ENCODE data around the gene HOXB4.

HOXB4 gene

DNA sequence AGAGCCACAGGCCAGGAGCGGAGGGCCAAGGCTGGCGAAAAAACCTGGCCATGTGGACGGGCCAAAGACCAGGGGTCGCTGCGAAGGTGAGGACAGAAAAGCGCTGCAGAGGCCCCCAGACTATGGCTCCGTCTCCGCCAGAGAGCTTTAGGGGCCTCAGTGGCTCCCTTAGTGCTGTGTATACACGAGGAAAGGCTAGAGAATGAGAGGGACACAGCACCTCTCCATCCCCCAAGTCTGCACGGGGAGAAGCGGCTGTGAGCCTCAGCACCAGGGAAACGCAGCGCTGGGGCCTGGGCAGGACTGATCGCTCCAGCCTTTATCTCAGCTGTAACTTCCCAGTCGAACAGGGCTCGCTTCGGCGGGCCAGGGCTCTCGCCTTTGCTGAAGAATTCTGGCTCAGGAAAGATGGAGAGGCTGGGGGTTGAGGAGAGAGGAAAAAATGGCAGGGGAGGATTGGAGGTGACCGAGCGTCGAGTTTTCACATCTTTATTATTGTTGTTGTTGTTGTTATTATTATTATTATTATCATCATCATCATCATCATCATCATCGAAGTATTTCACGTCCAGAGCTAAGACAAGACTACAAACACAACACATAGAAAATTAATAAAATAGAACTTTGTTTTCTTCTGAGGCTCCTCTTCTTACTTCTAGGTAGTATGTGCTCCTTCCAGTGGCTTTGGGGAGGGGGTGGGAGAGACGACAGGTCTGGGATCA, 17.3 kb upstream of the HOXB4 start:
- TF ChIP-seq JUND (IDR thresholded peaks at IDR 0.05; ENCODE audit: low read depth), result no peak
- no peak for DNase-seq (ENCODE audit: low read depth in 1 of 2, low spot score in 1 of 2)
- in situ Hi-C loops (cut with HindIII; ENCODE audit: low pct_unique_long_range_greater_than_20kb, low sequenced_read_pairs), result no loop called here

DNA sequence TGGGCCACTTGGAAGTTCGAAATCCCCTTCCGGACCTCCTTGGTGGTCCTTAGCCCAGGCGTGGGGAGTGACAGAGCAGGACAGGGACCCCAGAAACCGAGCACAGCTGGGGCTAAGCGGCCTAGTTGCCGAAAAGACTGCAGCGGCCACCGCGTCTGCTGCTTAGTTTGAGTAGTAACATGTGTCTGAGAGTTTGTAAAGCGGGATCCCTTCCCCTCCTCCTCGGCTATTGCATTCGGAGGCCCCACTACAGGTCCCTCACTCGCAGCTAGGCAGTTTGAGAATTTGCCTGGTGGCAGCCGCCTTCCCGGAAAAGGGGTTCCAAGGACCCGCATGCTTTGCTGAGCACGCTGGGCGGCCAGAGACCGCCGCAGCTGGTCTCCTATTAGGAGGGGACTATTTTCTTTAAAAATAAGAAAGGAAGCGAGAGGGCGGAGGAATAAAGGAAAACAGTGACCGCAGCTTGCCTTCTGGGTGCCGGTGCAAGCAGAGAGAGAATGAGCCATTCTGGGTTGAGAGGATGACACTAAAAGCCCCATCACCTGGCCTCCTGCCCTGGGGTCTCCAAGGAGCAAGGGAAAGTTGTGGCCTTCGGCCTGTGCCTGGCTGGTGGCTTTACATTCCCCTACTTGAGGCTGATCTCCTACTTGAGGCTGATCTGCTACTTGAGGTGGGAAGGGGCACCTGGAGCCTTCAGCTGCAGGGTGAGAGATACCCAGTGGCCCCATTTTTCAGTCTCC, 16.6 kb upstream of the HOXB4 start:
- DNase-seq (ENCODE audit: low read depth in 1 of 2, low spot score in 1 of 2), result no peak
- in situ Hi-C loops (cut with HindIII; ENCODE audit: low pct_unique_long_range_greater_than_20kb, low sequenced_read_pairs), result no loop called here
- no peak for TF ChIP-seq JUND (IDR thresholded peaks at IDR 0.05; ENCODE audit: low read depth)

DNA sequence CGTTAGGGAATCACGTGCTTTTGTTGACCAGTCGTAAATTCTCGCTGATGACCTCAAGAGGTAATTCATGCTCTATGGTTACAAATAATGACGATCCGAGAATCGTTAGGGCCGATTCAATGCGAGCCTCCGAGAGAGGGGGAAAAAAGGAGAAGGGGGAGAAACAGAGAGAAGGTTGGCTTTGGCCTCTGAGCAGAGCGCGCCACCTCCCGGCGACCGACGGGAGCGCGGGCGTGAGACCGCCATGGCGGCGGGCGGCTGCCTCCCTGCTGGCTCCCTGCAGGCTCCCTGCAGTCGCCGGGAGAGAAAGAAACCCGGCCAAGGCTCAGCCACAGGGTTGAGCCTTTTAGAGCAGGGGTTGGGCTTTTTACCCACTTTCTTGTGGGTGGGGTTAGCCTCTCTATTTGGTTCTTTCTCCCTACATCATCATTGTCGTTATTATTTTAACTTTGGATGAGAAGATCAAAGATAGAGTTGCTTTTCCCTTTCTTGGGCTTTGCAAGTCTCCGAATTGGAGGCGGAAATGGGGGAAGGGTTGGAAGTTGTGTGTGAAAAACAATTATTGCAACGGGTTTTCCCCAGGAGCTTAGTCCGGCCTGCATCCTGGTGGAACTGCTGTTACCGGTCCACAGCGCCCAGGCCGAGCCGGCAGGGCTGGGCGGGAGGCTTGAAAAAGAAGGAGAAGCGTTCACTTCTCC, 15.8 kb upstream of the HOXB4 start:
- DNase-seq (ENCODE audit: low read depth in 1 of 2, low spot score in 1 of 2), result peak; percentile 85 to 96
- in situ Hi-C loops (cut with HindIII; ENCODE audit: low pct_unique_long_range_greater_than_20kb, low sequenced_read_pairs), result no loop called here
- no peak for TF ChIP-seq JUND (IDR thresholded peaks at IDR 0.05; ENCODE audit: low read depth)

- TF ChIP-seq JUND (IDR thresholded peaks at IDR 0.05; ENCODE audit: low read depth), result no peak
- in situ Hi-C loops (cut with HindIII; ENCODE audit: low pct_unique_long_range_greater_than_20kb, low sequenced_read_pairs), result no loop called here
- DNase-seq (ENCODE audit: low read depth in 1 of 2, low spot score in 1 of 2), result peak in 1 of 2 experiments; percentile 47
Observed at GRCh38 chr17:48593126-48593829, 15.1 kb upstream of the HOXB4 start, which contains the start of gene HOXB5. TSS of gene HOXB5 (minus strand) at chr17:48593779. CDS start at chr17:48593682, 97 bp downstream.

- in situ Hi-C loops (cut with HindIII; ENCODE audit: low pct_unique_long_range_greater_than_20kb, low sequenced_read_pairs), result no loop called here
- DNase-seq (ENCODE audit: low read depth in 1 of 2, low spot score in 1 of 2), result no peak
- no peak for TF ChIP-seq JUND (IDR thresholded peaks at IDR 0.05; ENCODE audit: low read depth)
Observed at GRCh38 chr17:48592577-48592976, 14.4 kb upstream of the HOXB4 start.

DNA sequence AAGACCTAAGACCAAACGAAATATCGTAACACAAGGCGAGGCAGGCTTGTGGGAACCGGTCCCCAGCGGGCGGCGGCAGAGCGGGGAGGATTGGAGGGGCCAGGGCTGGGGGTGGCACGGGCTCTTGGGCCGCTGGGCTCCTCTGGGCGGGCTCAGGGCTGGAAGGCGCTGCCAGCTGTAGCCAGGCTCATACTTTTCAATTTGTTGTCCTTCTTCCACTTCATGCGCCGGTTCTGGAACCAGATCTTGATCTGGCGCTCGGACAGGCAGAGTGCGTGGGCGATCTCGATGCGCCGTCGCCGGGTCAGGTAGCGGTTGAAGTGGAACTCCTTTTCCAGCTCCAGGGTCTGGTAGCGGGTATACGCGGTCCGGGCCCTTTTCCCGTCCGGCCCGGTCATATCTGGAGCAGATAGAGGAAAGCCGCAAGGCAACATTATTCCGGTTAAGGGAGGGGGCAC, 13.9 kb upstream of the HOXB4 start:
- in situ Hi-C loops (cut with HindIII; ENCODE audit: low pct_unique_long_range_greater_than_20kb, low sequenced_read_pairs), result no loop called here
- TF ChIP-seq JUND (IDR thresholded peaks at IDR 0.05; ENCODE audit: low read depth), result no peak
- no peak for DNase-seq (ENCODE audit: low read depth in 1 of 2, low spot score in 1 of 2)

GRCh38 chr17:48591255-48592056, 13.3 kb upstream of the HOXB4 start:
- no peak for TF ChIP-seq JUND (IDR thresholded peaks at IDR 0.05; ENCODE audit: low read depth)
- in situ Hi-C loops (cut with HindIII; ENCODE audit: low pct_unique_long_range_greater_than_20kb, low sequenced_read_pairs), result no loop called here
- DNase-seq (ENCODE audit: low read depth in 1 of 2, low spot score in 1 of 2), result no peak

- DNase-seq (ENCODE audit: low read depth in 1 of 2, low spot score in 1 of 2), result no peak
- TF ChIP-seq JUND (IDR thresholded peaks at IDR 0.05; ENCODE audit: low read depth), result no peak
- in situ Hi-C loops (cut with HindIII; ENCODE audit: low pct_unique_long_range_greater_than_20kb, low sequenced_read_pairs), result no loop called here
Observed at GRCh38 chr17:48590607-48591161, 12.5 kb upstream of the HOXB4 start.

- in situ Hi-C loops (cut with HindIII; ENCODE audit: low pct_unique_long_range_greater_than_20kb, low sequenced_read_pairs), result no loop called here
- no peak for DNase-seq (ENCODE audit: low read depth in 1 of 2, low spot score in 1 of 2)
- no peak for TF ChIP-seq JUND (IDR thresholded peaks at IDR 0.05; ENCODE audit: low read depth)
Observed at GRCh38 chr17:48589831-48590606, 11.9 kb upstream of the HOXB4 start, which contains the start of gene HOXB3. TSS of gene HOXB3 (minus strand) at chr17:48590241. CDS start at chr17:48552474, 37,767 bp downstream.

- in situ Hi-C loops (cut with HindIII; ENCODE audit: low pct_unique_long_range_greater_than_20kb, low sequenced_read_pairs), result no loop called here
- DNase-seq (ENCODE audit: low read depth in 1 of 2, low spot score in 1 of 2), result no peak
- TF ChIP-seq JUND (IDR thresholded peaks at IDR 0.05; ENCODE audit: low read depth), result no peak
Observed at GRCh38 chr17:48589060-48589830, 11.1 kb upstream of the HOXB4 start.
